HCT116 (cell line): Measurements from ENCODE around the gene VASN. TPM values are rescaled to one million over a fixed set of nuclear protein-coding genes. Genes with fewer than 3 reads are reported as not detected.
"Not testable (repeated sequence)": the region's sequence is repeated elsewhere in the genome, so short reads cannot be mapped to it uniquely, and the experiment has no call there.

Experiments used
- ATAC-seq: fragments of 200-7000 bp; cut with Tn5 transposase; 2 replicates; pipeline ENCODE4 v1.9.1; 2020; ENCODE audit warnings: mild to moderate bottlenecking, moderate library complexity
- BruUV-seq: library from RNA; stranded (reverse); fragments of 400-500 nt; replicated peaks from 2 replicates; lab custom pipeline; 2021; lab: Mats Ljungman, UMichigan
- CTCF ChIA-PET: fragments of 300-600 bp; sonication (Branson Sonifier 250); formaldehyde crosslinking; loops from one replicate; lab custom pipeline; 2021; ENCODE audit warnings: antibody characterized with exemption; lab: Charles Lee
- POLR2A ChIA-PET: fragments of 300-600, 350-600 bp; sonication (Branson Sonifier 250); formaldehyde crosslinking; loops from one replicate; lab custom pipeline; 2021; ENCODE audit warnings: antibody characterized with exemption; lab: Charles Lee
- RAD21 ChIA-PET, 2 experiments: fragments of 300-600 bp; sonication (Branson Sonifier 250); formaldehyde crosslinking; loops; one replicate each; lab custom pipeline; 2023; ENCODE audit warnings: low total read pairs in 2 of 2; ENCODE audit not compliant: uncharacterized antibody in 2 of 2, unreplicated experiment in 2 of 2, low non-redundant PET in 1 of 2; lab: Charles Lee
- DNase-seq: peaks from one replicate; pipeline ENCODE4 v3.0.0-alpha.2; 2010; ENCODE audit warnings: low read depth, low spot score
- H2AFZ ChIP-seq: fragments of 200-600 bp; shearing (Covaris generic), sonication (generic); 2 replicates; pipeline ENCODE4 v1.6.1; 2017; ENCODE audit warnings: low read depth, mixed run types, mixed read lengths, antibody characterized with exemption, low read length; ENCODE audit not compliant: poor library complexity, severe bottlenecking
- H3K27ac ChIP-seq: 2 replicates; pipeline ENCODE4 v1.5.1; 2012; ENCODE audit warnings: low read depth, low read length
- H3K27me3 ChIP-seq: fragments of 200-600 bp; sonication (generic); 2 replicates; pipeline ENCODE4 v1.6.1; 2016; ENCODE audit warnings: mixed run types, low read length, mixed read lengths; ENCODE audit not compliant: insufficient read depth
- H3K36me3 ChIP-seq, 2 experiments: fragments of 200-500 bp in 1 of 2; fragments of 200-600 bp in 1 of 2; sonication (Bioruptor generic) in 1 of 2; sonication (generic) in 1 of 2; 2 replicates each; pipeline versions ENCODE4 v1.5.1 to v1.6.1; 2014 to 2016; ENCODE audit warnings: low read length in 2 of 2, inconsistent platforms in 1 of 2, mixed read lengths in 1 of 2, mixed run types in 1 of 2; ENCODE audit not compliant: insufficient read depth in 2 of 2, control insufficient read depth in 1 of 2
- H3K4me1 ChIP-seq, 2 experiments: fragments of 200-600 bp in 1 of 2; sonication (generic) in 1 of 2; 2 replicates each; pipeline versions ENCODE4 v1.5.1 to v1.6.1; 2012 to 2017; ENCODE audit warnings: low read length in 2 of 2, inconsistent platforms in 1 of 2, mild to moderate bottlenecking in 1 of 2, mixed read lengths in 1 of 2, mixed run types in 1 of 2, moderate library complexity in 1 of 2; ENCODE audit not compliant: insufficient read depth in 2 of 2, control insufficient read depth in 1 of 2
- H3K4me2 ChIP-seq: fragments of 200-600 bp; sonication (generic); 2 replicates; pipeline ENCODE4 v1.6.1; 2017; ENCODE audit warnings: mixed run types, low read length, mixed read lengths
- H3K4me3 ChIP-seq, 2 experiments: fragments of 200-600 bp in 1 of 2; sonication (generic) in 1 of 2; replicated peaks in 1 of 2; 2 replicates each; pipeline ENCODE4 v1.5.1; 2011 to 2016; ENCODE audit warnings: low read length in 2 of 2, control low read depth in 1 of 2, low read depth in 1 of 2, mild to moderate bottlenecking in 1 of 2, mixed read lengths in 1 of 2, mixed run types in 1 of 2
- H3K79me2 ChIP-seq: fragments of 200-600 bp; sonication (generic); 2 replicates; pipeline ENCODE4 v1.6.1; 2017; ENCODE audit warnings: mild to moderate bottlenecking, mixed run types, low read length, moderate library complexity, mixed read lengths; ENCODE audit not compliant: insufficient read depth
- H3K9ac ChIP-seq: fragments of 200-600 bp; sonication (generic); 2 replicates; pipeline ENCODE4 v1.6.1; 2016; ENCODE audit warnings: low read length, mixed read lengths
- H3K9me2 ChIP-seq: fragments of 200-600 bp; sonication (generic), shearing (Covaris generic); 2 replicates; pipeline ENCODE4 v1.6.1; 2017; ENCODE audit warnings: mixed run types, mild to moderate bottlenecking, moderate library complexity; ENCODE audit not compliant: insufficient read depth
- H3K9me3 ChIP-seq, 2 experiments: fragments of 200-500 bp in 1 of 2; fragments of 200-600 bp in 1 of 2; sonication (Bioruptor generic) in 1 of 2; sonication (generic) in 1 of 2; 2 replicates each; pipeline ENCODE4 v1.6.1; 2014 to 2017; ENCODE audit warnings: low read length in 2 of 2, mixed read lengths in 2 of 2, inconsistent platforms in 1 of 2, low read depth in 1 of 2, mild to moderate bottlenecking in 1 of 2, mixed run types in 1 of 2, moderate library complexity in 1 of 2; ENCODE audit not compliant: control insufficient read depth in 1 of 2, insufficient read depth in 1 of 2
- H4K20me1 ChIP-seq: fragments of 200-600 bp; sonication (generic), shearing (Covaris generic); 2 replicates; pipeline ENCODE4 v1.6.1; 2017; ENCODE audit warnings: mixed run types, mild to moderate bottlenecking, moderate library complexity; ENCODE audit not compliant: insufficient read depth
- ATF3 ChIP-seq: IDR thresholded peaks from 2 replicates; pipeline ENCODE4 v1.6.1; 2012
- CBX3 ChIP-seq: IDR thresholded peaks from 2 replicates; pipeline ENCODE4 v1.6.1; 2012; ENCODE audit warnings: low read depth
- CEBPB ChIP-seq: IDR thresholded peaks from 2 replicates; pipeline ENCODE4 v1.6.1; 2012; ENCODE audit warnings: low read depth
- CTCF ChIP-seq, 3 experiments: fragments of 200-600 bp in 1 of 3; sonication (generic) in 1 of 3; IDR thresholded peaks in 2 of 3; conservative IDR thresholded peaks in 1 of 3; 2 replicates each; pipeline ENCODE4 v1.5.1; 2012 to 2017; ENCODE audit warnings: low read depth in 2 of 3, low read length in 2 of 3, antibody characterized with exemption in 1 of 3, borderline replicate concordance in 1 of 3, control low read depth in 1 of 3, mild to moderate bottlenecking in 1 of 3, mixed read lengths in 1 of 3, mixed run types in 1 of 3, moderate library complexity in 1 of 3; ENCODE audit not compliant: insufficient read depth in 1 of 3
- EGR1 ChIP-seq: IDR thresholded peaks from 2 replicates; pipeline ENCODE4 v1.6.1; 2012; ENCODE audit warnings: low read depth
- ELF1 ChIP-seq: IDR thresholded peaks from 2 replicates; pipeline ENCODE4 v1.6.1; 2012; ENCODE audit warnings: low read depth, borderline replicate concordance
- EZH2phosphoT487 ChIP-seq: fragments of 200-600 bp; IDR thresholded peaks from 2 replicates; pipeline ENCODE4 v1.6.1; 2018; ENCODE audit warnings: antibody characterized with exemption, borderline replicate concordance
- FOSL1 ChIP-seq: IDR thresholded peaks from 2 replicates; pipeline ENCODE4 v1.6.1; 2012; ENCODE audit warnings: low read depth
- POLR2A ChIP-seq: IDR thresholded peaks from 2 replicates; pipeline ENCODE4 v1.7.0; 2011; ENCODE audit warnings: borderline replicate concordance; ENCODE audit not compliant: insufficient read depth, insufficient read length; ENCODE audit errors: extremely low read depth
- POLR2AphosphoS5 ChIP-seq: IDR thresholded peaks from 2 replicates; pipeline ENCODE4 v1.6.1; 2011; ENCODE audit warnings: mild to moderate bottlenecking, low read depth, low read length, moderate library complexity
- REST ChIP-seq: IDR thresholded peaks from 2 replicates; pipeline ENCODE4 v1.6.1; 2012; ENCODE audit warnings: low read depth
- SIN3A ChIP-seq: IDR thresholded peaks from 2 replicates; pipeline ENCODE4 v1.6.1; 2012; ENCODE audit warnings: low read depth
- ZNF274 ChIP-seq: fragments of 200-500 bp; sonication (Bioruptor generic); IDR thresholded peaks from 2 replicates; pipeline ENCODE4 v1.6.1; 2014; ENCODE audit warnings: mild to moderate bottlenecking, low read depth, low read length, inconsistent platforms
- intact Hi-C: fragments of 100-400 bp; cut with micrococcal nuclease; formaldehyde crosslinking; loops from 2 replicates; pipeline ENCODE4 v1.10.0; 2022
- total RNA-seq: library from RNA; stranded (reverse); gene quantifications from one replicate; pipeline ENCODE4 v1.2.1, GENCODE V29; 2021; ENCODE audit not compliant: unreplicated experiment

Gene VASN
- total RNA-seq, 1 experiment from 2014 or later, result 6.3 TPM

- Histone ChIP-seq H3K4me2 (no peak overlapping the region), H3K79me2 (peaks cover 52% of the 10 kb centered on the region), H3K4me1 (peaks cover 0 to 13% of the 10 kb centered on the region in 2 experiments; a peak in 1 of 4 replicates), H2AFZ (no peak overlapping the region), H3K36me3 (peaks cover 0 to 13% of the 10 kb centered on the region in 2 experiments; a peak in 2 of 4 replicates), H3K27ac (no peak overlapping the region), H3K4me3 (no peak overlapping the region), H3K9me2 (no peaks in the 10 kb centered on the region), H3K9me3 (no peaks in the 10 kb centered on the region), H4K20me1 (0 out of 2 replicates have a peak, but pooled peaks cover 3% of the 10 kb centered on the region), H3K9ac (no peak overlapping the region), H3K27me3 (no peaks in the 10 kb centered on the region)
- POLR2A ChIA-PET, result no interaction called here
- TF ChIP-seq ZNF274 (no peak), POLR2A (no peak), CBX3 (no peak), ATF3 (no peak), SIN3A (no peak), REST (no peak), CEBPB (no peak), EGR1 (no peak), FOSL1 (no peak), EZH2phosphoT487 (no peak), POLR2AphosphoS5 (no peak), CTCF (IDR thresholded peaks at IDR 0.05 in 2 of 3, conservative IDR thresholded peaks at IDR 0.05 in 1 of 3; ENCODE audit: borderline replicate concordance in 1 of 3, insufficient read depth in 1 of 3, low read depth in 2 of 3, low read length in 2 of 3) (no peak), ELF1 (no peak)
- no peak for ATAC-seq
- RAD21 ChIA-PET, result no interaction called here
- intact Hi-C loops, result no loop called here
- CTCF ChIA-PET, result interaction anchor here (1.2 kb wide), 1 partner anchor 79 kb away, joined by 4 read pairs; no protein-coding TSS in a partner anchor
- no TSS peak for BruUV-seq
- no peak for DNase-seq
Measured at GRCh38 chr16:4333308-4333638, 38.4 kb upstream of the VASN start.

GRCh38 chr16:4333714-4334113 is 37.9 kb upstream of the VASN start:
- BruUV-seq, H3K4me3 ChIP-seq, H4K20me1 ChIP-seq, H3K27ac ChIP-seq, DNase-seq, H3K4me2 ChIP-seq, POLR2A ChIA-PET, intact Hi-C loops, H3K27me3 ChIP-seq, ATAC-seq, H2AFZ ChIP-seq, H3K9me2 ChIP-seq, H3K9me3 ChIP-seq, H3K4me1 ChIP-seq, H3K9ac ChIP-seq, RAD21 ChIA-PET: not testable (repeated sequence)
- CTCF ChIA-PET, result interaction anchor here (1.2 kb wide), 1 partner anchor 80 kb away, joined by 4 read pairs; no protein-coding TSS in a partner anchor
- H3K36me3 ChIP-seq, result peaks cover 2 to 13% of the 10 kb centered on the region in 2 experiments; a peak in 2 of 4 replicates
- H3K79me2 ChIP-seq, result peaks cover 47% of the 10 kb centered on the region
